C1 segment of cervical spinal cord (tissue), 14 donors: Measurements from ENCODE around the gene EFNB3.
A peak's percentile ranks its signal among the peaks of the same experiment; 100 is the strongest.

Experiments used
- DNase-seq, 14 donors: peaks; one replicate each; lab custom pipeline; 2025; lab: John Stamatoyannopoulos, UW

Gene EFNB3

GRCh38 chr17:7717756-7718350, 12.9 kb downstream of the EFNB3 start:
- peak in 1 of 14 donors; percentile 8 for DNase-seq

DNA sequence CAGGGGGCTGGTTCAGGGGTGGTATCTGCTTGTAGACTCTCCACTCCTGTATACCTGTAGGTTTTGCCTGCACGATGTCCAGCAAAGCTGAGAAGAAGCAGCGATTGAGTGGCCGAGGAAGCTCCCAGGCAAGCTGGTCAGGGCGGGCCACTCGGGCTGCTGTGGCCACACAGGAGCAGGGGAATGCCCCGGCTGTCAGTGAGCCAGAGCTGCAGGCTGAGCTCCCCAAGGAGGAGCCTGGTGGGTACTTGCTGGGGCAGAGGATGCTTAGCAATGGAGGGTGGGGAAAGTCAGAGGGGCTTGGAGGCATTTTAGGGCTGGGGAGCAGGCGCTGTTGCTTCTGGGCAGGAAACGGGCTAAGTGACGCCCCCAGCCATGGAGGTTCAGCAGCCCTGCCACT, 14.7 kb downstream of the EFNB3 start:
- no peak for DNase-seq

DNA sequence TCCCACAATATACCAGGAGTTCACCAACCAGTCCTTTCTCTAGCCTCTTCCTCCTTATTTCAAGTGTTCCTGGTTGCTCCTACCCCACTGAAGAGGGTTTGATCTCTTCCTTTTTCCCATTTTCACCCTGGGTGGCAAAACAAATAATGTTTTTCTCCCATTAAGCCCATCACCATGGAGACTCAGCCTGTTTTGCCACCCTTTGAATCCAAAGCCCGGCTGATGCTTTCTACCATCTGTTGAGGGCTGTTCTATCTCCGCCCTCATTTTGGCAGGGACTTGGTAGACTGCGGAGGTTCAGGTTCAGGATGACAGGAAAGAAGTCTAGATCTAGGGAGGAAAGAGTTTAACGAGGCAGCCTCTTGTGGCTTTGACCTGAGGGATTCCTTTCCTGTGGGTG, 15.1 kb downstream of the EFNB3 start:
- peak in 1 of 14 donors; percentile 10 for DNase-seq

GRCh38 chr17:7721612-7722011, 16.6 kb downstream of the EFNB3 start:
- DNase-seq: no peak

DNA sequence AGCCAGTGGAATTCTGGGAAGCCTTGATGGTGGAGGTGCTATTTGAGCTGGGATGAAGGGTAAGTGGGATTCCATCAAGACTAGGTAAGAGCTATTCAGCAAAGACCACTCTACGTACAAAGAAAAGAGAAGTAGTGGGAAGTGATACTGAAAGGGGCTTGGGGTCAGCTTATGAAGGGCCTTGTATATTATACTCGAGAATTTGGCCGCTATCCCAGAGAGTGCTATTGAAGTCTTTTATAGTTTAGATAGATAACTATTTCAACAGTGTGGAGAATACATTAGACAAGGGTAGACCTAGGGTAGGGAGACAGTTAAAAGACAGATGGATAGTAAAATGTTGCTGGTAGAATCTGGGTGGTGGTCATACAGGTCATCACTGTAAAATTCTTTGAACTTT, 22.9 kb downstream of the EFNB3 start:
- no peak for DNase-seq

DNA sequence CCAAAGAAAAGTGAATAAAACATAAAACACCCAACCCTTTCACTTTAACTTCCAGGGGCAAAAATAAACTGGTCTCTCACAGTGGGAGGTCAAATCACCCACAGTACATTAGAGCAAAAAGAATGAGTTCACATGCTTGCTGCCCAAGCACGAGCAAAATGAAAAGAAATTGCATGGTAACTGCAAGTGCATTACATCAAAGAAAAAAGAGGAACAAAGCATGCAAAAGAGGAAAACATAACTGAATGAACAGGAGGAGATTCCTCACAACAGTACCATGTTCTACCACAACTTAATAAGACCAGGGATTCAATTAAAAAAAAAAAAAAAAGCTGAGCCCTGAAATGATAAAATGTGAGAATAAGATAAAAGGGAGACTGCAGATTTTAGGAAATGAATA, 24.8 kb downstream of the EFNB3 start:
- DNase-seq: no peak

DNA sequence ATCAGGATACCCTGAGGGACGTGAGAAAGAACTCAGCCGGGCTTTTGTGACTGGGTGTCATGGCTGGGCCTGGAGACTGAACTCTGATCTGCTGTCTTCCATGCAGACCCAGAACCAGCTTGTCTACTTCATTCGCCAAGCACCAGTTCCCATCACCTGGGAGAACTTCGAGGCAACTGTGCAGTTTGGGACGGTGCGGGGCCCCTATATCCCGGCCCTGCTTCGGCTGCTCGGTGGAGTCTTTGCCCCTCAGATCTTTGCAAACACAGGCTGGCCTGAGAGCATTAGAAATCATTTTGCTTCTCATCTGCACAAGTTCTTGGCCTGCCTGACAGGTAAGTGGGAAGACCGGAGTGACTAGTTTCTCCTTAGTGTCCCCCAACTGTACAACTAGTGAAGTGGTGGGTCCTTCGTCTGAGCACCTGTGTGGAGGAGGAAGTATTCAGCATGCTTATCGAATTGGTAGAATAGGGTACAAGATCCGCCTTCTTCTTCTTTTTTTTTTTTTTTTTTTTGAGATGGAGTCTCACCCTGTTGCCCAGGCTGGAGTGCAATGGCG, 28.1 kb downstream of the EFNB3 start:
- DNase-seq: no peak

DNA sequence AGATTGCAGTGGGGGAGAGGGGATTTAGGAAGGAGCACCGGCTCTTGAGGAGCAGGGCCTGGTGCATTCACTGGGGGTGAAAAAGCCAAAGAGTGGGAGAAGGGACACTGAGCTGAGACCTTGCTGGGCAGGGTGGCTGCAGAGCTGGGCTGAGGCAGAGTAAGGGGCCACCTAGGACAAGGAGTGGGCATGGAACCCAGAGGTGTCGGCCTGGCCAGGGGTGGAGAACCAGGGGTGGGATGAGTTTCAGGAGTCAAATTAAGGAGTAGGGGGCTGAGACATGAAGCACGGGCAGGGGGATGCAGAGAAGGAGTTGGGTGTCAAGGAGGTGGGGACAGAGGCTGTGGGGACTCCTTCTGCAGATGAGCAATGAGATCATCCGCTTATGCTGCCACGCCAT, 32.6 kb downstream of the EFNB3 start:
- no peak for DNase-seq

- no peak for DNase-seq
These were observed 34.7 kb downstream of the EFNB3 start for GRCh38 chr17:7739746-7740145.

GRCh38 chr17:7740481-7741001, 35.5 kb downstream of the EFNB3 start:
- DNase-seq: no peak

DNA sequence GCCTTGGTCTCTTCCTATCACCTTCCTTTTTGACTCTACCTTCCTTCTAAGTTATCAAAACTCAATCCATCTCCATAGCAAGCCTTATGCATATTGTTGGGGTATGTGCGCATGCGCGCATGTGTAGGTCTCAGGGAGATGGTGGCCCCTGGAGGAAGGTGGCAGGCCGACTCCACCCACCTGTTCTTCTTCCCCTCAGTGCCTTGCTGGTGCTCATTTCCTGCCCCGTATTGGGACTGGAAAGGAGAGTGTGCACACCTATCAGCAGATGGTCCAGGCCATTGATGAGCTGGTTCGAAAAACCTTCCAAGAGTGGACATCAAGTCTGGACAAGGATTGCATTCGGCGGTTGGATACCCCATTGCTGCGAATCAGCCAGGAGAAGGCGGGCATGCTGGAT, 37.7 kb downstream of the EFNB3 start:
- no peak for DNase-seq

GRCh38 chr17:7744416-7744815, 39.4 kb downstream of the EFNB3 start:
- no peak for DNase-seq

DNA sequence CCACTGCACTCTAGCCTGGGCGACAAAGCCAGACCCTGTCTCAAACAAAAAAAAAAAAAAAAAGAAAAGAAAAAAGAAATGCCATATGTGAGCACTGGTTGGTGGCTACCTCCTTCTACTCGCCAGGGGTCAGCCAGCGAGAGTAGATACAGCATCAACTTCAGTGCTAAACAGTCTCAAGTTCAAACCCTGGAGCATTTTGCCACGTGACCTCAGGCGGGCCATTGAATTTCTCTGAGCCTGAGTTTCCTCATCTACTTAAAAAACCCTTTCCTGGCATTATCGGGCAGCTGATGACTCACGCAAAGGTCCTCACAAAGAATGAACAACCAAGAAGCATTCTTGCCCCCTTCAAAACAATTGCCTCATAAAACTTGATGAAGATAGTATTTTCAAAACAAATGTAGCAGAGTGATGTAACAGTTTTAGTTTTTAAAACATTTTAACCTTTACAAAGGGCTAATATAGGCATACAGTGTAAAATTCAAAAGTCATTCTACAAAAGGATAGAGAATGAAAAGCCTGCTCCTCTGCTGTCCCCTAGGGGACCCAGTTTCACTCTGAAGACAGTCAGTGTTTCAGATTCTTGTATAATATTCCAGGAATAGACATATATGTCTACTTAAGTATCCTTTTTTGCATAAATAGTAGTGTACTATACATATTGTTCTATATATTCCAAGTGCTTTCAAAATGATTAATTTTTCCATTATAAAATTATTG, 40.9 kb downstream of the EFNB3 start:
- no peak for DNase-seq

- no peak for DNase-seq
These were observed 42.7 kb downstream of the EFNB3 start for GRCh38 chr17:7747635-7748071.

DNA sequence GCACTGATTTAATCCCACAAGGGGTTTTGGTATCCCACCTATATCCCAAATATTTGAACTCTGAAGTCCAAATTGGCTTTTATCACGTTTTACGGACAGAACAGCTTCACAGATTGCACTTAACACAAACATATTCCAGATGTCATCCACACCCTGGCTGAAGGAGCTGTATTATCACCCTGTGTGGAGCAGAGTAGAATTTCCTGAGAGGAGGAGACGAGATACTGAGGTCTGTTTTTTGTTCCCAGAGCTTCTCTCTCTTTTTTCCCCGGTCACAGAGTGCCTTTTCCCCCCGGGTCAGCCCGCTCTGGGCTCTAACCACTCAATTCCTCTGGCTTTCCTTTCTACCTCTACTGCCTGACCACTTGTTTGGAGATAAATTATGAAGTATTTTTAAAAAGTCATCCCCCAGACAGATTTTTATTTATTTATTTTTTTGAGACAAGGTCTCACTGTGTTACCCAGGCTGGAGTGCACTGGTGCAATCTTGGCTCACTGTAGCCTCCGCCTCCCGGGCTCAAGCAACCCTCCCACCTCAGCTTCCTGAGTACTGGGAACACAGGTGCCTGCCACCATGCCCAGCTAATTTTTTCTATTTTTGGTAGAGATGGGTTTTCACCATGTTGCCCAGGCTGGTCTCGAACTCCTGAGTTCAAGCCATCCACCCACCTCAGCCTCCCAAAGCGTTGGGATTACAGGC, 43.2 kb downstream of the EFNB3 start:
- DNase-seq: no peak

DNA sequence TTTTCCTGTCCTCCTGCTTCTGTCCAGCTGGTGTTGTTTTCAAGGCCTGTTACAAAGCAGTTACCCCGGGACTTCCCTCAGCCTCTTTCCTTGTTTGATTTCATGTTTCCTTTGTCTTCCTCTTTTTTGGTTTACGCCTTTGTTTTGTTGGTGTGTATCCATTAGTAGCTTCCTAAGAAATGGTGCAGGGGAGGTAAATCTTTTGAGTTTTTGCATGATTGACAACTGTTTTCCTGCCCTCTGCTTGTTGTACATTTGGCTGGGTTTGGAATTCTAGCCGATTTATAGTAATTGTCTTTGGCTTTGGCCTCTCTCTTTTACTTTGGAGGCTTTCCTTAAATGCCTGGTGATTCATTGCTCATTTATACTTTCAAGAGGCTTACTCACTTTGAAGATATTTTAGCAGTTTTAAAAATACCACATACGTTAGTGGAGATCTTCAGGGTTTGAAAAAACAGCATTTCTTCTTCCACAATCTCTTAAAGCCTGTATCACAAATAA, 45.4 kb downstream of the EFNB3 start:
- no peak for DNase-seq

GRCh38 chr17:7754656-7755055, 49.7 kb downstream of the EFNB3 start:
- DNase-seq: no peak

DNA sequence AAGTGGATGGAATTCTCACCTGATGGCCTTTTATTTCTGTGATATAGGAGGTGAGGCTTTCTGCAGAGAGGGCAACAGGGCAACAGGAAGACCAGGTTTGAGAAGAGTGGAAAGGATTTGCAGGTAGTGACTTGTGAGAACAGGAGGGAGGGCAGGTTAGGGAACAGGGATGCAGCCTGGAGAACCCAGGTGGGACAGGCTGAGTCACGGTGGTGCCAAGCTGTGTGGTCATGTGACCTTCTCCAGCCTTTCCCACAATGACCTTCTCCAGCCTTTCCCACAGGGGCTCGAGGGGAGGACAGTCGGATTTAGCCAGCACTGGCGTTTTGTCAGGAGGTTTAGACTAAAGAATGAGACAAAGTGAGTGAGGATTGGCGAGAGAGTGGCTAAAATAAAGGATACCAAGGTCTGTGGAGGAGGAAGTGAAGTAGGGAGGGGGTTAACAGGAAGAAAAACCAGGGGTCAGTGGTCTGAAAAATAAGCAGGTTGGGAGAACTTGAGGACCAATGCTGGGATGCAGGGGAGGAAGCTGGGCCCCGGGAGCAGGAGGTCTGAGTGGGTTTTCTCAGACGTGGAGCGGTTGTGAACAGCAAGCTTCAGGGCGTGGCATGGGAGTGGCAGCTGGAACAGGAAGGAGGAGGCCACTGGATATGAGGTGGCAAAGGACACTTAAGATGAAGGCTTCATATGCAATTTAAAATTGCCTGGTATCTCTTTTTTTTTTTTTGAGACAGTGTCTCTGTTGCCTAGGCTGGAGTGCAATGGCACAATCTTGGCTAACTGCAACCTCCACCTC, 50.3 kb downstream of the EFNB3 start:
- no peak for DNase-seq

DNA sequence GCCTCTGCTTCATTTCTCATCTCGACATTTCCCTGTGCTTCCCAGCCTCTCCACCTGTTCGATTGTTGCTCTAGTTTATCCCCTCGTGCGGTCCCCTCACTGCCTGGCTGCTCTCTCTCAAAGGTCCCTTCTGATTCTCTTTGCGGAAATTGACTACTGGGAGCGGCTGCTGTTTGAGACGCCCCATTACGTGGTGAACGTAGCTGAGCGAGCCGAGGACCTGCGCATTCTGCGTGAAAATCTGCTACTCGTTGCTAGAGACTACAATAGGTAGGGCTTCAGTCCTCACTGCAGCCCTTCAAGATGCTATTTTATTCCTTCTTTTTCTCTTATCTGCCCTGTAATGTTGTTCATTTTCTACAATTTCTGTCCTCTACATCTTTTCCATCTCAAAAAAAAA, 52.0 kb downstream of the EFNB3 start:
- no peak for DNase-seq
